Measurements from ENCODE around the gene NAA60. TPM values are rescaled to one million over a fixed set of nuclear protein-coding genes. Genes with fewer than 3 reads are reported as not detected.
"Not testable (repeated sequence)": the region's sequence is repeated elsewhere in the genome, so short reads cannot be mapped to it uniquely, and the experiment has no call there.

The NAA60 gene
- total RNA-seq, 2 donors from 2014 or later, result 59.0 to 60.0 TPM

- H3K4me3 Mint-ChIP-seq, result no peak overlapping the region
- peaks cover 0 to 6% of the 10 kb centered on the region in 2 donors for H3K4me1 Mint-ChIP-seq (ENCODE audit: low read depth in 2 of 2)
- ATAC-seq (no peak), DNase-seq (ENCODE audit: low spot score) (no peak)
- H3K27me3 Mint-ChIP-seq, result no peaks in the 10 kb centered on the region
- H3K9me3 Mint-ChIP-seq, result no peaks in the 10 kb centered on the region
- H3K36me3 Mint-ChIP-seq, result peaks cover 6% of the 10 kb centered on the region
- no peak overlapping the region for H3K27ac Mint-ChIP-seq
These were observed 72.4 kb downstream of the NAA60 start for GRCh38 chr16:3515897-3516296.

GRCh38 chr16:3518292-3518985, 75.0 kb downstream of the NAA60 start:
- H3K36me3 Mint-ChIP-seq, result peaks cover 6% of the 10 kb centered on the region
- peaks cover 0 to 6% of the 10 kb centered on the region in 2 donors for H3K4me1 Mint-ChIP-seq (ENCODE audit: low read depth in 2 of 2)
- ATAC-seq (no peak), DNase-seq (ENCODE audit: low spot score) (peak; percentile 53)
- no peaks in the 10 kb centered on the region for H3K27me3 Mint-ChIP-seq
- no peak overlapping the region for H3K27ac Mint-ChIP-seq
- H3K4me3 Mint-ChIP-seq, result no peak overlapping the region
- no peaks in the 10 kb centered on the region for H3K9me3 Mint-ChIP-seq

GRCh38 chr16:3518986-3519348, 75.5 kb downstream of the NAA60 start:
- H3K4me1 Mint-ChIP-seq (ENCODE audit: low read depth in 2 of 2), result peaks cover 0 to 2% of the 10 kb centered on the region in 2 donors
- H3K27me3 Mint-ChIP-seq, result no peaks in the 10 kb centered on the region
- no peak for ATAC-seq
- H3K4me3 Mint-ChIP-seq, result no peak overlapping the region
- H3K9me3 Mint-ChIP-seq, result no peaks in the 10 kb centered on the region
- DNase-seq (ENCODE audit: low spot score), result peak; percentile 20
- H3K27ac Mint-ChIP-seq, result no peak overlapping the region
- peaks cover under 1% of the 10 kb centered on the region for H3K36me3 Mint-ChIP-seq

- no peaks in the 10 kb centered on the region for H3K36me3 Mint-ChIP-seq
- no peaks in the 10 kb centered on the region for H3K27me3 Mint-ChIP-seq
- H3K4me1 Mint-ChIP-seq (ENCODE audit: low read depth in 2 of 2), result no peaks in the 10 kb centered on the region
- no peaks in the 10 kb centered on the region for H3K9me3 Mint-ChIP-seq
- no peak overlapping the region for H3K4me3 Mint-ChIP-seq
- ATAC-seq, result no peak
- H3K27ac Mint-ChIP-seq, result no peak overlapping the region
- DNase-seq (ENCODE audit: low spot score), result no peak
These were observed 76.1 kb downstream of the NAA60 start for GRCh38 chr16:3519581-3519980.

- Mint-ChIP-seq H3K27me3 (no peaks in the 10 kb centered on the region), H3K4me3 (no peak overlapping the region), H3K27ac (no peak overlapping the region), H3K9me3 (no peaks in the 10 kb centered on the region), H3K4me1 (ENCODE audit: low read depth in 2 of 2) (no peaks in the 10 kb centered on the region), H3K36me3 (no peaks in the 10 kb centered on the region)
- ATAC-seq (no peak), DNase-seq (ENCODE audit: low spot score) (no peak)
These were observed 76.9 kb downstream of the NAA60 start for GRCh38 chr16:3520413-3520812.

- Mint-ChIP-seq H3K27ac (no peak overlapping the region), H3K27me3 (no peaks in the 10 kb centered on the region), H3K4me1 (ENCODE audit: low read depth in 2 of 2) (no peaks in the 10 kb centered on the region), H3K36me3 (no peaks in the 10 kb centered on the region), H3K9me3 (no peaks in the 10 kb centered on the region), H3K4me3 (no peak overlapping the region)
- ATAC-seq (no peak), DNase-seq (ENCODE audit: low spot score) (no peak)
These were observed 77.4 kb downstream of the NAA60 start for GRCh38 chr16:3520841-3521240.

- DNase-seq (ENCODE audit: low spot score) (no peak), ATAC-seq (no peak)
- H3K9me3 Mint-ChIP-seq, result no peaks in the 10 kb centered on the region
- no peak overlapping the region for H3K27ac Mint-ChIP-seq
- H3K4me1 Mint-ChIP-seq (ENCODE audit: low read depth in 2 of 2), result peaks cover 5 to 8% of the 10 kb centered on the region in 2 donors
- H3K36me3 Mint-ChIP-seq, result no peaks in the 10 kb centered on the region
- no peak overlapping the region for H3K4me3 Mint-ChIP-seq
- no peaks in the 10 kb centered on the region for H3K27me3 Mint-ChIP-seq
These were observed 79.8 kb downstream of the NAA60 start for GRCh38 chr16:3523281-3523680.

- Mint-ChIP-seq H3K4me3 (no peak overlapping the region), H3K27me3 (no peaks in the 10 kb centered on the region), H3K9me3 (no peaks in the 10 kb centered on the region), H3K4me1 (ENCODE audit: low read depth in 2 of 2) (peaks cover 8 to 9% of the 10 kb centered on the region in 2 donors), H3K27ac (peak overlapping the region in 1 of 2 donors; percentile 47), H3K36me3 (no peaks in the 10 kb centered on the region)
- DNase-seq (ENCODE audit: low spot score) (peak; percentile 15), ATAC-seq (no peak)
These were observed 82.5 kb downstream of the NAA60 start for GRCh38 chr16:3525951-3526350.

GRCh38 chr16:3527216-3527829, 83.8 kb downstream of the NAA60 start:
- not testable (repeated sequence) for H3K27ac Mint-ChIP-seq, H3K9me3 Mint-ChIP-seq

GRCh38 chr16:3528406-3528805, 84.9 kb downstream of the NAA60 start:
- Mint-ChIP-seq H3K27ac (no peak overlapping the region), H3K36me3 (no peaks in the 10 kb centered on the region), H3K4me1 (ENCODE audit: low read depth in 2 of 2) (peaks cover 8 to 9% of the 10 kb centered on the region in 2 donors), H3K27me3 (no peaks in the 10 kb centered on the region), H3K9me3 (no peaks in the 10 kb centered on the region), H3K4me3 (no peak overlapping the region)
- ATAC-seq (no peak), DNase-seq (ENCODE audit: low spot score) (peak; percentile 40)

More at GRCh38 chr16:3527216-3527829, 83.8 kb downstream of the NAA60 start:
- ATAC-seq; H3K4me1 Mint-ChIP-seq (ENCODE audit: low read depth in 2 of 2); H3K27me3 Mint-ChIP-seq; H3K36me3 Mint-ChIP-seq; H3K4me3 Mint-ChIP-seq: not testable (repeated sequence)
- DNase-seq (ENCODE audit: low spot score), result peak; percentile 67

- no peak overlapping the region for H3K4me3 Mint-ChIP-seq
- H3K9me3 Mint-ChIP-seq, result no peaks in the 10 kb centered on the region
- H3K4me1 Mint-ChIP-seq (ENCODE audit: low read depth in 2 of 2), result peaks cover 11 to 13% of the 10 kb centered on the region in 2 donors
- ATAC-seq, result no peak
- H3K36me3 Mint-ChIP-seq, result no peaks in the 10 kb centered on the region
- no peaks in the 10 kb centered on the region for H3K27me3 Mint-ChIP-seq
- no peak for DNase-seq (ENCODE audit: low spot score)
- no peak overlapping the region for H3K27ac Mint-ChIP-seq
These were observed 85.7 kb downstream of the NAA60 start for GRCh38 chr16:3529175-3529574.

GRCh38 chr16:3530371-3530914, 87.0 kb downstream of the NAA60 start:
- no peaks in the 10 kb centered on the region for H3K36me3 Mint-ChIP-seq

GRCh38 chr16:3532741-3533140, 89.3 kb downstream of the NAA60 start:
- DNase-seq (ENCODE audit: low spot score), result peak; percentile 49
- Mint-ChIP-seq H3K27me3 (no peaks in the 10 kb centered on the region), H3K4me3 (no peak overlapping the region), H3K4me1 (ENCODE audit: low read depth in 2 of 2) (peaks cover 18 to 23% of the 10 kb centered on the region in 2 donors), H3K9me3 (no peaks in the 10 kb centered on the region), H3K36me3 (no peaks in the 10 kb centered on the region), H3K27ac (no peak overlapping the region)
- no peak for ATAC-seq

More at GRCh38 chr16:3530371-3530914, 87.0 kb downstream of the NAA60 start:
- Mint-ChIP-seq H3K4me3 (no peak overlapping the region), H3K9me3 (no peaks in the 10 kb centered on the region), H3K4me1 (ENCODE audit: low read depth in 2 of 2) (peaks cover 17 to 18% of the 10 kb centered on the region in 2 donors), H3K27me3 (no peaks in the 10 kb centered on the region), H3K27ac (no peak overlapping the region)
- DNase-seq (ENCODE audit: low spot score), result peak; percentile 49
- ATAC-seq, result no peak

- no peaks in the 10 kb centered on the region for H3K36me3 Mint-ChIP-seq
- peaks cover 12 to 15% of the 10 kb centered on the region in 2 donors for H3K4me1 Mint-ChIP-seq (ENCODE audit: low read depth in 2 of 2)
- peak overlapping the region in 1 of 2 donors; percentile 69 for H3K27ac Mint-ChIP-seq
- no peak overlapping the region for H3K4me3 Mint-ChIP-seq
- DNase-seq (ENCODE audit: low spot score) (peak; percentile 5), ATAC-seq (no peak)
- no peaks in the 10 kb centered on the region for H3K9me3 Mint-ChIP-seq
- H3K27me3 Mint-ChIP-seq, result no peaks in the 10 kb centered on the region
These were observed 90.6 kb downstream of the NAA60 start for GRCh38 chr16:3534126-3534525.
